GM06990 (cell line): ENCODE measurements around the gene FAF2.

Experiments used
- DNase-seq: peaks from one replicate; pipeline ENCODE4 v3.0.0-alpha.2; 2011; ENCODE audit not compliant: insufficient read length; ENCODE audit errors: extremely low read depth
- H3K27me3 ChIP-seq: replicated peaks from 2 replicates; pipeline ENCODE4 v1.6.0; 2011; ENCODE audit warnings: low read length; ENCODE audit not compliant: control insufficient read depth, insufficient read depth
- H3K36me3 ChIP-seq: 2 replicates; pipeline ENCODE4 v1.5.1; 2011; ENCODE audit warnings: low read length; ENCODE audit not compliant: control insufficient read depth, insufficient read depth
- H3K4me3 ChIP-seq: replicated peaks from 2 replicates; pipeline ENCODE4 v1.5.1; 2011; ENCODE audit warnings: low read depth, mild to moderate bottlenecking, control low read depth, low read length
- TF ChIP-seq, protein P1 (sequence below): IDR thresholded peaks from 2 replicates; pipeline ENCODE4 v1.5.1; 2011; ENCODE audit warnings: low read length, control low read depth, mild to moderate bottlenecking, inconsistent platforms; ENCODE audit not compliant: insufficient read depth, poor library complexity, severe bottlenecking

The FAF2 gene

DNA sequence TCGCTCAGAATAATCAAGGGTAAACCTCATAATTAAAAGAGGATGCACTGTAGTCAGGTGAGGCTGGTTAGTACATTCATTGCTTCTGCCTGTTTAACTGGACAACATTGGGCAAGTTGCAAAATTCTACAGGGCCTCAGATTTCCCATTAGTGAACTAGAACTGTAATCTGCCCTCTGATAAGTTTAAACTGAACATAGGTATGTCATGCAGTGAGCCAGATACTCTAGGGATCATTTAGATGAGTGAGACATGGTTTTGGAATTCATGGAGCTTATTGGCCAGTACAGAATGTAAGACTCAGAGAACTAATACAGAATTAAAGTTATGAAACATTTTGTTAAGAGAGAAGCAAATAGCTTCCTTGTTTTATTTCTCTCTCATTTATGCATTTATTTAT, 53.1 kb downstream of the FAF2 start:
- DNase-seq = no peak
- H3K36me3 ChIP-seq = peaks cover 13% of the 10 kb centered on the region
- TF ChIP-seq, protein P1, sequence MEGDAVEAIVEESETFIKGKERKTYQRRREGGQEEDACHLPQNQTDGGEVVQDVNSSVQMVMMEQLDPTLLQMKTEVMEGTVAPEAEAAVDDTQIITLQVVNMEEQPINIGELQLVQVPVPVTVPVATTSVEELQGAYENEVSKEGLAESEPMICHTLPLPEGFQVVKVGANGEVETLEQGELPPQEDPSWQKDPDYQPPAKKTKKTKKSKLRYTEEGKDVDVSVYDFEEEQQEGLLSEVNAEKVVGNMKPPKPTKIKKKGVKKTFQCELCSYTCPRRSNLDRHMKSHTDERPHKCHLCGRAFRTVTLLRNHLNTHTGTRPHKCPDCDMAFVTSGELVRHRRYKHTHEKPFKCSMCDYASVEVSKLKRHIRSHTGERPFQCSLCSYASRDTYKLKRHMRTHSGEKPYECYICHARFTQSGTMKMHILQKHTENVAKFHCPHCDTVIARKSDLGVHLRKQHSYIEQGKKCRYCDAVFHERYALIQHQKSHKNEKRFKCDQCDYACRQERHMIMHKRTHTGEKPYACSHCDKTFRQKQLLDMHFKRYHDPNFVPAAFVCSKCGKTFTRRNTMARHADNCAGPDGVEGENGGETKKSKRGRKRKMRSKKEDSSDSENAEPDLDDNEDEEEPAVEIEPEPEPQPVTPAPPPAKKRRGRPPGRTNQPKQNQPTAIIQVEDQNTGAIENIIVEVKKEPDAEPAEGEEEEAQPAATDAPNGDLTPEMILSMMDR = no peak

DNA sequence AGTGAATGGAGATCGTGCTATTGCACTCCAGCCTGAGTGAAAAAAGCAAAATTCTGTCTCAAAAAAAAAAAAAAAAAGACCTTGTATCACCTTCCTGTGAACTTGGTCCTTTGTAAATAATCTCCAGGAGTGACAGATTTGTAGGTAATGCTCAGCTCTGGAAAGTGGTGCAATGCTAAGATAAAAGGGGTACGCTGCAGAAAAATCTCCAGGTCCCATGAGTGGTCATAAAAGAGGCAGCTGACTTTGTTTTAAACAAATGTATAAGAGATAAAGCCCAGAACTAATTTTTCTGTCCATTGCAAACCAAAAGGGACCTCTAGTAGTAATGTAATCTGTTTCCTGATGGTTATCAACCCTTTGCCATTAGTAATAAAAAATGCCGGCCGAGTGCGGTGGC, 55.3 kb downstream of the FAF2 start:
- H3K4me3 ChIP-seq = no peak overlapping the region
- peaks cover 22% of the 10 kb centered on the region for H3K36me3 ChIP-seq
- TF ChIP-seq, protein P1 = no peak
- DNase-seq = no peak
- no peaks in the 10 kb centered on the region for H3K27me3 ChIP-seq

More for the DNA sequence above, 53.1 kb downstream of the FAF2 start:
- Histone ChIP-seq H3K4me3 (no peak overlapping the region), H3K27me3 (no peaks in the 10 kb centered on the region)

DNA sequence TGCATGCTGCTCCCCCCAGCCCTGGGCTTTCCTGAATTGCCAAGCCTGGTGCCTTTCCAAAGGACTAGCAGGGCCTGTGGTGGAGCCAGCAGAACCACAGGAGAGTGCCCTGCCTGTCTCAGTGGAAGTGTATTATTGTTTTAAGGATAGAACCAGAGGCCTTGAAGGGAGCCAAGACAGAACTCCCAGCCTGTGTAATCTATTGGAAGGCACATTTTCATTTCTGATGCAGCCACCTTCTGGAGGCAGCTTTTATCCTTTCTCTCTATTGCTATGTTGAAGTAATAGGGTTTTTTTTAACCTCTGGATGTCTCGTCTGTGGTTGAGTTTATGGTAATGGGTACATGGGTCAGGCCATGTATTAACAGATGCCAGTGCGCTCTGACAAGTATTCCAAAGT, 59.7 kb downstream of the FAF2 start:
- DNase-seq = no peak
- Histone ChIP-seq H3K36me3 (peaks cover 16% of the 10 kb centered on the region), H3K4me3 (no peak overlapping the region), H3K27me3 (no peaks in the 10 kb centered on the region)
- TF ChIP-seq, protein P1 = no peak

DNA sequence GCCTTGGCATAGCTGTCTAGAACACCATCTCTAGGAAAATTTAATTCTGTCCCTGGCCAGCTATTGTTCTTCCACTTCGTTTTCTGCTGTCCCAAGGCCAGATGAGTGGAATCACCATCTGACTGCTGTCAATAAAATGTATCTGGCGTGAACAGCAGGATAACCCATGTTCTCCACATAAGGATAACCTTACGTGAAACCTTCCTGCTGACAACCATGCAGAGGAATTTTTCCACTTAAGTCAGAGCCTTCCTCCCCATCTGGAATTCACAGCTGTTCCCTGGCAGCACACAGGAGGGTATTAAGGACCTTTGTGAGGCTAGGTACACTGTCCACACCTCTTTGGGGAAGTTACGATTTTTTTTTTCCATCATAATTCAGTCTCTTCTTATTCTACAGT, 60.4 kb downstream of the FAF2 start:
- no peak for DNase-seq
- H3K4me3 ChIP-seq = no peak overlapping the region
- TF ChIP-seq, protein P1 = no peak
- no peaks in the 10 kb centered on the region for H3K27me3 ChIP-seq
- H3K36me3 ChIP-seq = peaks cover 16% of the 10 kb centered on the region

DNA sequence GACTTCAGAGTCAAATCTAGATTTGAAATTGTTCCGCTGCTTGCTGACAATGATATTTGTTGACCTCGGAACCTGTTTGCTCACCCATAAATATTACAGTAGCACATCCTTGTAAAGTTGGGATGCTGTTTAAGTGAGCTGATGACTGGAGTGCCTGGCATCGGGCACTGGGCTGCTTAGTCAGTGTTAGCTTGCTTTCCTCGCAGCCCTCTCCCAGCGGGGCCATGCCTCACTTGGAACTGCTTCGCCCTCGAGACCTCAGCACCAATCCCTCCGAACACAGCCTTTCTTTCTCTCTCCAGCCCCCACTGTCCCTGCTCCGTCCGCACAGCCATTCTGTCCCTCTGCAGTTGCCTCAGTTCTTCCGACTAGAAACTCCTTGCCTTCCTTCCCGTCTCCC, 65.6 kb downstream of the FAF2 start:
- no peaks in the 10 kb centered on the region for H3K27me3 ChIP-seq
- TF ChIP-seq, protein P1 = no peak
- no peak overlapping the region for H3K4me3 ChIP-seq
- no peak for DNase-seq
- H3K36me3 ChIP-seq = no peaks in the 10 kb centered on the region

DNA sequence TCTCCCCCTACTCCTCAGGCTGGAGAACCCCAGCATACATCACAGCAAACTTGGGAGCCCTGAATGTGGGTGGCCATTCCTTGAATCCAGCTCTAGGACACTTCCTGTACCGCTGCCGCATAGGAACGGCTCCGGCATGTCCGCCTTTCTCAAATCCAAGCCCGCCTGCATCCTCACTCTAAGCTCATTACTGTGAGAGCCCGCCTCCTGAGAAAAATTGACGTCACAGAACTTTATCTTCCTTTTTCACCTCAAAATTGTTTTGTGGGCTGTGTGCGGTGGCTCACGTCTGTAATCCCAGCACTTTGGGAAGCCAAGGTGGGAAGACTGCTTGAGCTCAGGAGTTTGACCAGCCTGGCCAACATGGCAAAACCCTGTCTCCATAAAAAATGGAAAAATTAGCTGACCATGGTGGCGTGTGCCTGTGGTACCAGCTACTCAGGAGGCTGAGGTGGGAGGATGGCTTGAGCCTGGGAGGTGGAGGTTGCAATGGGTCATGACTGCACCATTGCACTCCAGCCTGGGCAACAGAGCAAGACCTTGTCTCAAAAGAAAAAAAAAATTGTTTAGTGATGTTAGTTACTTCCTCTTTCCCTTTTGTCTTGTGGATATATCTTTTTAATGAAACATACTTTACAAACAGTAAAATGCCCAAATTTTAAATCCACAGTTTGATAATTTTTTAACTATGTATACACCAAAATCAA, 66.2 kb downstream of the FAF2 start:
- DNase-seq = no peak

More for the DNA sequence above, 66.2 kb downstream of the FAF2 start:
- TF ChIP-seq, protein P1 = no peak
- Histone ChIP-seq H3K36me3 (no peaks in the 10 kb centered on the region), H3K4me3 (no peak overlapping the region), H3K27me3 (no peaks in the 10 kb centered on the region)
